Spleen (tissue), 11 donors: ENCODE measurements around the gene TRIM13. TPM values are rescaled to one million over a fixed set of nuclear protein-coding genes. Genes with fewer than 3 reads are reported as not detected.

ENCODE experiments used
- DNase-seq: peaks from one replicate; pipeline ENCODE4 v3.0.0-alpha.2; 2020
- H3K27ac ChIP-seq, 8 donors: fragments of 200-600 bp; sonication (generic) in 7 of 8; 1 replicate in 4 of 8; 2 replicates in 4 of 8; pipeline versions ENCODE4 v1.5.0 to v1.8.0; 2016 to 2021; ENCODE audit warnings: inconsistent platforms in 4 of 8, mild to moderate bottlenecking in 4 of 8, moderate library complexity in 1 of 8
- H3K27me3 ChIP-seq, 7 donors: fragments of 200-600 bp; sonication (generic) in 6 of 7; replicated peaks in 1 of 7; 1 replicate in 4 of 7; 2 replicates in 3 of 7; pipeline versions ENCODE4 v1.5.0 to v1.8.0; 2016 to 2021; ENCODE audit warnings: inconsistent platforms in 3 of 7, mild to moderate bottlenecking in 1 of 7
- H3K36me3 ChIP-seq, 6 donors: fragments of 200-600 bp; sonication (generic) in 5 of 6; 1 replicate in 4 of 6; 2 replicates in 2 of 6; pipeline versions ENCODE4 v1.5.0 to v1.8.0; 2016 to 2021; ENCODE audit warnings: inconsistent platforms in 2 of 6
- H3K4me1 ChIP-seq, 6 donors: fragments of 200-600 bp; sonication (generic) in 5 of 6; 1 replicate in 3 of 6; 2 replicates in 3 of 6; pipeline versions ENCODE4 v1.5.0 to v1.8.0; 2016 to 2021; ENCODE audit warnings: inconsistent platforms in 3 of 6
- H3K4me3 ChIP-seq, 8 donors: fragments of 200-600 bp; sonication (generic) in 7 of 8; 1 replicate in 4 of 8; 2 replicates in 4 of 8; pipeline versions ENCODE4 v1.5.0 to v1.8.0; 2016 to 2021; ENCODE audit warnings: inconsistent platforms in 4 of 8, mild to moderate bottlenecking in 4 of 8, moderate library complexity in 2 of 8
- H3K9me3 ChIP-seq, 8 donors: fragments of 200-600 bp; sonication (generic) in 7 of 8; 1 replicate in 4 of 8; 2 replicates in 4 of 8; pipeline versions ENCODE4 v1.5.0 to v1.8.0; 2016 to 2021; ENCODE audit warnings: inconsistent platforms in 4 of 8
- POLR2A ChIP-seq, 3 donors: fragments of 450-650 bp; IDR thresholded peaks; one replicate each; pipeline ENCODE4 v1.5.1; 2017; ENCODE audit warnings: antibody characterized with exemption in 3 of 3, mild to moderate bottlenecking in 1 of 3
- POLR2AphosphoS5 ChIP-seq, 3 donors: sonication (generic); formaldehyde crosslinking; IDR thresholded peaks; one replicate each; pipeline ENCODE4 v1.5.1; 2017; ENCODE audit warnings: antibody characterized with exemption in 3 of 3
- WGBS, 5 donors: extraction: QIAGEN DNeasy Blood & Tissue Kit in 3 of 5; methylation state at CpG; one replicate each; pipeline versions ENCODE4 v1.1.5 to v1.1.7; 2013 to 2018; 5-methylcytosine and 5-hydroxymethylcytosine counted together
- intact Hi-C: fragments of 100-400 bp; cut with DNase I; formaldehyde crosslinking; loops from one replicate; pipeline ENCODE4 v1.15.0; 2023; ENCODE audit warnings: low total_unique reads
- polyA plus RNA-seq, 3 donors: library from polyadenylated mRNA; stranded (reverse); fragments of 200-250 nt; gene quantifications; one replicate each; pipeline ENCODE4 v1.2.1, GENCODE V29; 2013
- total RNA-seq, 7 donors: library from RNA; depleted of rRNA in 3 of 7; stranded (reverse); fragments of >200 nt in 3 of 7; fragmentation: NEBNext Ultra II Directional in 4 of 7; extraction: Animal tissue kit (Norgen Biotek cat#: 25700) in 4 of 7; gene quantifications; one replicate each; pipeline versions ENCODE4 v1.1.0 to v1.2.1, GENCODE V29; 2016 to 2021
- TF ChIP-seq, protein P1 (sequence below), 11 experiments: fragments of 200-600 bp in 7 of 11; fragments of 450-650 bp in 4 of 11; sonication (generic) in 4 of 11; IDR thresholded peaks in 8 of 11; conservative IDR thresholded peaks in 3 of 11; 1 replicate in 7 of 11; 2 replicates in 4 of 11; pipeline versions ENCODE4 v1.4.0 to v1.8.0; 2016 to 2021; ENCODE audit warnings: antibody characterized with exemption in 11 of 11, inconsistent platforms in 4 of 11, mild to moderate bottlenecking in 1 of 11
- donor health status: healthy with polysubstance abuse.
- donor health status: DM: no; HTN: no; CAD: no; lungs with moderate emphysema.
- donor health status: DM: no; HTN: no; CAD: no.
- donor health status: Bipolar disorder and iron deficiency.
- donor health status: healthy.
- donor health status: DM: no; HTN: no; CAD: no.
- donor health status: DM: yes; HTN: yes; CAD: no.

Gene TRIM13
- total and polyA plus RNA-seq, 10 donors = 17.1 to 29.7 (median 27.1) TPM

DNA sequence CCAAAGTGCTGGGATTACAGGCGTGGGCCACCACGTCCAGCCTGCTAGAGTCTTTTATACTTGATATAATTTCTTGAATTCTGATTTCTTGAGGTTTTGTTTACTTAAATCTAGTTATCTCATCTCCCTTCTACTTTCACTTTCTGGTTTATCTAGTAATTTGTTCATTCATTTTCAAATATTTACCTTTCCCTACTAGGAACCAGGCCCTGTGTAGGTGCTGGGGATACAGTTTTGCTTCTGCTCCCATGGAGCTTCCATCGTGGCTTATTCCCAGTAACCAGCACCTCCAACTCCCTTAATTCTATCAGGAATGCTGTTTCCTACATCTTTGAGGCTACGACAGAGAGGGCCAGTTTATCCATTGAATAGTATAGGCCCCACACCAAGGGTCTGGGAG is 24.1 kb upstream of the TRIM13 start:
- Histone ChIP-seq H3K4me3 (no peak overlapping the region), H3K4me1 (peaks cover 0 to 8% (median 0%) of the 10 kb centered on the region in 6 donors), H3K27me3 (no peaks in the 10 kb centered on the region), H3K27ac (no peak overlapping the region), H3K36me3 (peaks cover 0 to 10% (median 0%) of the 10 kb centered on the region in 6 donors), H3K9me3 (no peaks in the 10 kb centered on the region)
- TF ChIP-seq, protein P1, sequence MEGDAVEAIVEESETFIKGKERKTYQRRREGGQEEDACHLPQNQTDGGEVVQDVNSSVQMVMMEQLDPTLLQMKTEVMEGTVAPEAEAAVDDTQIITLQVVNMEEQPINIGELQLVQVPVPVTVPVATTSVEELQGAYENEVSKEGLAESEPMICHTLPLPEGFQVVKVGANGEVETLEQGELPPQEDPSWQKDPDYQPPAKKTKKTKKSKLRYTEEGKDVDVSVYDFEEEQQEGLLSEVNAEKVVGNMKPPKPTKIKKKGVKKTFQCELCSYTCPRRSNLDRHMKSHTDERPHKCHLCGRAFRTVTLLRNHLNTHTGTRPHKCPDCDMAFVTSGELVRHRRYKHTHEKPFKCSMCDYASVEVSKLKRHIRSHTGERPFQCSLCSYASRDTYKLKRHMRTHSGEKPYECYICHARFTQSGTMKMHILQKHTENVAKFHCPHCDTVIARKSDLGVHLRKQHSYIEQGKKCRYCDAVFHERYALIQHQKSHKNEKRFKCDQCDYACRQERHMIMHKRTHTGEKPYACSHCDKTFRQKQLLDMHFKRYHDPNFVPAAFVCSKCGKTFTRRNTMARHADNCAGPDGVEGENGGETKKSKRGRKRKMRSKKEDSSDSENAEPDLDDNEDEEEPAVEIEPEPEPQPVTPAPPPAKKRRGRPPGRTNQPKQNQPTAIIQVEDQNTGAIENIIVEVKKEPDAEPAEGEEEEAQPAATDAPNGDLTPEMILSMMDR (IDR thresholded peaks at IDR 0.05 in 8 of 11, conservative IDR thresholded peaks at IDR 0.05 in 3 of 11) = no peak
- no peak for TF ChIP-seq POLR2A (IDR thresholded peaks at IDR 0.05)
- no peak for TF ChIP-seq POLR2AphosphoS5 (IDR thresholded peaks at IDR 0.05)
- WGBS, 5 donors = 95 to 97% (median 96%) methylated on average over 4 of the region's 4 CpGs
- intact Hi-C loops = loop anchor here (10.0 kb wide), 1 partner anchor 1092 kb away; no protein-coding TSS in a partner anchor
- DNase-seq = no peak

DNA sequence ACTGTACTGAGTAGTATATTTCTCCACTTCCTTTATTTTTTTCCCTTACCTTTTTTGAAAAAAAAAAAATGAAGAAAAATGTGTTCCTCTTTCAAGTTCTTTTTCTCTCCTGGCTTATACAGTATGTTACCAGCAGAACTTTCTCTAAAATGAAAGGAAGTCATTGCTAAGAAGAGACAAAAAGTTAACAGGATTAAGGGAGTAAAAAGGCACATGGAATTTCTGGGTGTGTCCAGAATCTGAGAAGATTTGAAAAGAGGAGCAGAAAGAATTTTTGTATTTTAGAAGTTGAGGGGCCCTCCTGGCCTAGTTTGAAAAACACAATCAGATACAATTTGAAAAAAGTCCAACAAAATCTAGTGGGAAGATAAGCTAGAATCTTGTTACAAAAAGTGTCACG is 21.0 kb upstream of the TRIM13 start:
- no peaks in the 10 kb centered on the region for H3K9me3 ChIP-seq
- 84 to 100% (median 97%) methylated on average over 1 of the region's 1 CpG for WGBS, 5 donors
- intact Hi-C loops = loop anchor here (5.0 to 10.0 kb wide), 3 partner anchors 826 to 1089 kb away; no protein-coding TSS in a partner anchor
- TF ChIP-seq, protein P1 (IDR thresholded peaks at IDR 0.05 in 8 of 11, conservative IDR thresholded peaks at IDR 0.05 in 3 of 11) = no peak
- no peak for TF ChIP-seq POLR2A (IDR thresholded peaks at IDR 0.05)
- TF ChIP-seq POLR2AphosphoS5 (IDR thresholded peaks at IDR 0.05) = no peak
- peaks cover 0 to 8% (median 0%) of the 10 kb centered on the region in 6 donors for H3K4me1 ChIP-seq
- no peaks in the 10 kb centered on the region for H3K27me3 ChIP-seq
- no peak overlapping the region for H3K27ac ChIP-seq
- peaks cover 0 to 10% (median 0%) of the 10 kb centered on the region in 6 donors for H3K36me3 ChIP-seq
- no peak overlapping the region for H3K4me3 ChIP-seq
- DNase-seq = no peak

DNA sequence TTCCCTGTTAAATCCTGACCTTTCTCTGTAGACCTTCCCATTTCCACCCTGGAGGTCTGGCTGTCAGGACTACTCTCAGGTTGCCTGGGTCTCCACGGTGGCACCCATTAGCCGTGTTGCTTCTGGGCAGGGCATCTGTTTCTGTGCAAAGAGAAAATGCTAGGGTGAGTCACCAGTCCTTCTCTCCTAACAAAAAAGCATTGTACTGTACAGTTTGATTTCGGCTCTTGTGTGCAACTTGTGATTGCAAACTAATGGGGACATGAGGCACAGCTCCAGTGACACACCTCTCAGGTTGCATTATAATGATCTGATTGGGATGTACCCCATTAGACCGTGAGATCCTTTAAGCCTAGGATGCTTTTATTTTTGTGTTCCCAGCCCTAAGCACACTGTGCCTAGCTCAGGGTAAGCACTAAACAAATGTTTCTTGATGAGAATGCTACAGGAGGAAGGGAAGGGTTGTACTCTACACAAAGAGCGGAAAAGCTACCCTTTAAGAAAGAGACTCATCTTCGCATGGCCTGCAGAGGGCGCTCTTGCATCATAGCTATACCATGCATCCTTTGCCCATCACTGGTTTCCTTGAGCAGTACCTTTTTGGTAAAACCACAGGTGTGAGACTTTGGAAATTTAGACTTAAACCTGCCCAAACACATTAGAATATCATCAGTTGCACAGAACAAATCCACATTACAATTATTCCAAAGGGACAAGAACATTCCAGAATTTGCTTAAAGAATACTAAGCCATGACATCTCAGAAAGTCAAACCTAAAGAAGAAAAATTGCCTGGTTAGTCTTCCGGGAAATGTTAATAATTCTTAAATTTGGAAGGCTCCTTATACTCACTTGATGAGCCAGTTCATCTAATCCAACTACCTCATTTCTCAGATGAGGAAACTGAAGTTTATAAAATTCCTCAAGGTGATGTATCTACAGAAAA is 20.3 kb upstream of the TRIM13 start:
- no peaks in the 10 kb centered on the region for H3K9me3 ChIP-seq
- peaks cover 0 to 8% (median 0%) of the 10 kb centered on the region in 6 donors for H3K4me1 ChIP-seq
- no peaks in the 10 kb centered on the region for H3K27me3 ChIP-seq
- H3K4me3 ChIP-seq = no peak overlapping the region
- DNase-seq = peak; percentile 91
- H3K36me3 ChIP-seq = peaks cover 0 to 10% (median 0%) of the 10 kb centered on the region in 6 donors
- TF ChIP-seq, protein P1 (IDR thresholded peaks at IDR 0.05 in 8 of 11, conservative IDR thresholded peaks at IDR 0.05 in 3 of 11) = peak; percentile 56 to 87 (median 82)
- TF ChIP-seq POLR2A (IDR thresholded peaks at IDR 0.05) = no peak
- peak in 1 of 3 donors; percentile 56 for TF ChIP-seq POLR2AphosphoS5 (IDR thresholded peaks at IDR 0.05)
- intact Hi-C loops = loop anchor here (5.0 to 10.0 kb wide), 3 partner anchors 826 to 1088 kb away; no protein-coding TSS in a partner anchor
- no peak overlapping the region for H3K27ac ChIP-seq
- WGBS, 5 donors = 53 to 59% (median 55%) methylated on average over 8 of the region's 8 CpGs

DNA sequence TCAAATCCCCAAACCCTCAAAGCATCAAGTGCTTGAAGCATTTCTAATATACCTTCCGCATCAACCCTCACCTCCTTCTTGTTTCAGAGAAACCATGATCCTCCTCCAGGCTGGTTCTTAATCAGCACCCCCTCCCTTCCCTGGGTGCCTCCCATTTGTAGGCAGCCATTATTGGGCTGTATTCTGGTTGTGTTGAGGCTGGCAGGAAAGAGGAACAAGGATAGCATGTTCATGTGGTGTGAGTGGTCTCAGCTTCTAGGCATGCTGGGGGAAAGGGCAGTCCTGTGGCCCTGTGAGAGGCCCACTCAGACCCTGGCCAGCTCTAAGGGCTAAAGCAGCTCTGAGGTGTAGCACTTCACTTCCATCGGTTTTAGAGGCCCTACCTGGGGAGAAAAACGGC is 18.9 kb upstream of the TRIM13 start:
- intact Hi-C loops = loop anchor here (5.0 to 10.0 kb wide), 3 partner anchors 824 to 1087 kb away; no protein-coding TSS in a partner anchor
- TF ChIP-seq POLR2A (IDR thresholded peaks at IDR 0.05) = no peak
- TF ChIP-seq, protein P1 (IDR thresholded peaks at IDR 0.05 in 8 of 11, conservative IDR thresholded peaks at IDR 0.05 in 3 of 11) = no peak
- TF ChIP-seq POLR2AphosphoS5 (IDR thresholded peaks at IDR 0.05) = no peak

More for the DNA sequence above, 18.9 kb upstream of the TRIM13 start:
- Histone ChIP-seq H3K9me3 (no peaks in the 10 kb centered on the region), H3K4me1 (peaks cover 0 to 8% (median 0%) of the 10 kb centered on the region in 6 donors), H3K27me3 (no peaks in the 10 kb centered on the region), H3K27ac (no peak overlapping the region), H3K4me3 (no peak overlapping the region), H3K36me3 (peaks cover 0 to 14% (median 0%) of the 10 kb centered on the region in 6 donors)
- DNase-seq = no peak
- 74 to 93% (median 83%) methylated on average over 3 of the region's 3 CpGs for WGBS, 5 donors
